HG02678 (cell line): ENCODE results near the gene ZSCAN12.
"Not testable (repeated sequence)": the region's sequence is repeated elsewhere in the genome, so short reads cannot be mapped to it uniquely, and the experiment has no call there.

ENCODE experiments used
- ATAC-seq: cut with Tn5 transposase; IDR thresholded peaks from one replicate; pipeline ENCODE4 v1.9.1; 2021; ENCODE audit warnings: mild to moderate bottlenecking, moderate library complexity; ENCODE audit not compliant: unreplicated experiment

The ZSCAN12 gene

GRCh38 chr6:28395918-28396317 is 3.6 kb downstream of the ZSCAN12 start:
- no peak for ATAC-seq

- no peak for ATAC-seq
Observed at GRCh38 chr6:28393912-28394662, 5.5 kb downstream of the ZSCAN12 start.

- no peak for ATAC-seq
Observed at GRCh38 chr6:28390688-28391087, 8.9 kb downstream of the ZSCAN12 start.

- no peak for ATAC-seq
Observed at GRCh38 chr6:28384143-28384533, 15.4 kb downstream of the ZSCAN12 start.

GRCh38 chr6:28383235-28384142 is 16.1 kb downstream of the ZSCAN12 start:
- peak; percentile 94 for ATAC-seq

- no peak for ATAC-seq
Observed at GRCh38 chr6:28380381-28380780, 19.2 kb downstream of the ZSCAN12 start.

- ATAC-seq, result no peak
Observed at GRCh38 chr6:28378644-28379043, 20.9 kb downstream of the ZSCAN12 start.

- ATAC-seq, result no peak
Observed at GRCh38 chr6:28377879-28378278, 21.7 kb downstream of the ZSCAN12 start.

- no peak for ATAC-seq
Observed at GRCh38 chr6:28373925-28374324, 25.6 kb downstream of the ZSCAN12 start.

- ATAC-seq, result peak; percentile 58
Observed at GRCh38 chr6:28371706-28372451, 27.7 kb downstream of the ZSCAN12 start.

- ATAC-seq, result no peak
Observed at GRCh38 chr6:28371280-28371679, 28.3 kb downstream of the ZSCAN12 start.

- ATAC-seq, result no peak
Observed at GRCh38 chr6:28370440-28370839, 29.1 kb downstream of the ZSCAN12 start.

GRCh38 chr6:28369463-28369862 is 30.1 kb downstream of the ZSCAN12 start:
- ATAC-seq, result no peak

- peak; percentile 69 for ATAC-seq
Observed at GRCh38 chr6:28368522-28368921, 31.0 kb downstream of the ZSCAN12 start.

GRCh38 chr6:28365590-28365989 is 34.0 kb downstream of the ZSCAN12 start:
- not testable (repeated sequence) for ATAC-seq

GRCh38 chr6:28360961-28361360 is 38.6 kb downstream of the ZSCAN12 start:
- no peak for ATAC-seq

- ATAC-seq, result not testable (repeated sequence)
Observed at GRCh38 chr6:28359562-28359961, 40.0 kb downstream of the ZSCAN12 start.

GRCh38 chr6:28357036-28357435 is 42.5 kb downstream of the ZSCAN12 start:
- no peak for ATAC-seq

- ATAC-seq, result no peak
Observed at GRCh38 chr6:28356666-28357020, 42.9 kb downstream of the ZSCAN12 start.

- peak; percentile 65 for ATAC-seq
Observed at GRCh38 chr6:28355743-28356665, 43.5 kb downstream of the ZSCAN12 start.
